ENCODE measurements around the gene SPTB.

- TF ChIP-seq CTCF (conservative IDR thresholded peaks at IDR 0.05; ENCODE audit: low read depth, low read length): no peak
- TF ChIP-seq EZH2phosphoT487 (IDR thresholded peaks at IDR 0.05; ENCODE audit: borderline replicate concordance, low read length): no peak
- TF ChIP-seq EZH2 (IDR thresholded peaks at IDR 0.05; ENCODE audit: low read length, unreplicated experiment): no peak
Observed at GRCh38 chr14:64868379-64868778, 11.3 kb downstream of the SPTB start.

Measured in PC-3 (cell line).